HG02884 (cell line): ENCODE data around the gene PRKD1.

ENCODE experiments used
- ATAC-seq: cut with Tn5 transposase; IDR thresholded peaks from one replicate; pipeline ENCODE4 v1.9.1; 2021; ENCODE audit warnings: mild to moderate bottlenecking, moderate library complexity; ENCODE audit not compliant: unreplicated experiment

Gene PRKD1

GRCh38 chr14:29687071-29687765 is 240.4 kb downstream of the PRKD1 start:
- no peak for ATAC-seq

GRCh38 chr14:29684926-29685325 is 242.7 kb downstream of the PRKD1 start:
- no peak for ATAC-seq

- ATAC-seq = no peak
These were observed 244.9 kb downstream of the PRKD1 start for GRCh38 chr14:29682789-29683188.

- ATAC-seq = no peak
These were observed 246.3 kb downstream of the PRKD1 start for GRCh38 chr14:29681316-29681715.

GRCh38 chr14:29674566-29675285 is 252.9 kb downstream of the PRKD1 start:
- no peak for ATAC-seq

GRCh38 chr14:29672831-29673230 is 254.8 kb downstream of the PRKD1 start:
- ATAC-seq = no peak

- ATAC-seq = no peak
These were observed 256.6 kb downstream of the PRKD1 start for GRCh38 chr14:29671034-29671433.

- ATAC-seq = no peak
These were observed 259.4 kb downstream of the PRKD1 start for GRCh38 chr14:29668201-29668600.

- no peak for ATAC-seq
These were observed 263.1 kb downstream of the PRKD1 start for GRCh38 chr14:29664515-29664914.

GRCh38 chr14:29663281-29663801 is 264.3 kb downstream of the PRKD1 start:
- no peak for ATAC-seq

GRCh38 chr14:29654901-29655550 is 272.6 kb downstream of the PRKD1 start:
- ATAC-seq = no peak

GRCh38 chr14:29653303-29653702 is 274.3 kb downstream of the PRKD1 start:
- no peak for ATAC-seq

- no peak for ATAC-seq
These were observed 275.1 kb downstream of the PRKD1 start for GRCh38 chr14:29652571-29652970.

- no peak for ATAC-seq
These were observed 276.9 kb downstream of the PRKD1 start for GRCh38 chr14:29650554-29651269.

GRCh38 chr14:29649170-29649569 is 278.5 kb downstream of the PRKD1 start:
- no peak for ATAC-seq

GRCh38 chr14:29648045-29648444 is 279.6 kb downstream of the PRKD1 start:
- ATAC-seq = no peak

GRCh38 chr14:29645117-29645516 is 282.5 kb downstream of the PRKD1 start:
- ATAC-seq = no peak

GRCh38 chr14:29643433-29644211 is 284.0 kb downstream of the PRKD1 start:
- ATAC-seq = no peak

- no peak for ATAC-seq
These were observed 290.2 kb downstream of the PRKD1 start for GRCh38 chr14:29637411-29637810.

- no peak for ATAC-seq
These were observed 290.8 kb downstream of the PRKD1 start for GRCh38 chr14:29636870-29637269.
